ENCODE results near the gene IL17RC. TPM values are rescaled to one million over a fixed set of nuclear protein-coding genes. Genes with fewer than 3 reads are reported as not detected.

The IL17RC gene
- total RNA-seq, 3 donors from 2014 or later (not counting 1 experiment from before 2014, with no cell fraction given): 0.77 to 1.5 (median 1.2) TPM

DNA sequence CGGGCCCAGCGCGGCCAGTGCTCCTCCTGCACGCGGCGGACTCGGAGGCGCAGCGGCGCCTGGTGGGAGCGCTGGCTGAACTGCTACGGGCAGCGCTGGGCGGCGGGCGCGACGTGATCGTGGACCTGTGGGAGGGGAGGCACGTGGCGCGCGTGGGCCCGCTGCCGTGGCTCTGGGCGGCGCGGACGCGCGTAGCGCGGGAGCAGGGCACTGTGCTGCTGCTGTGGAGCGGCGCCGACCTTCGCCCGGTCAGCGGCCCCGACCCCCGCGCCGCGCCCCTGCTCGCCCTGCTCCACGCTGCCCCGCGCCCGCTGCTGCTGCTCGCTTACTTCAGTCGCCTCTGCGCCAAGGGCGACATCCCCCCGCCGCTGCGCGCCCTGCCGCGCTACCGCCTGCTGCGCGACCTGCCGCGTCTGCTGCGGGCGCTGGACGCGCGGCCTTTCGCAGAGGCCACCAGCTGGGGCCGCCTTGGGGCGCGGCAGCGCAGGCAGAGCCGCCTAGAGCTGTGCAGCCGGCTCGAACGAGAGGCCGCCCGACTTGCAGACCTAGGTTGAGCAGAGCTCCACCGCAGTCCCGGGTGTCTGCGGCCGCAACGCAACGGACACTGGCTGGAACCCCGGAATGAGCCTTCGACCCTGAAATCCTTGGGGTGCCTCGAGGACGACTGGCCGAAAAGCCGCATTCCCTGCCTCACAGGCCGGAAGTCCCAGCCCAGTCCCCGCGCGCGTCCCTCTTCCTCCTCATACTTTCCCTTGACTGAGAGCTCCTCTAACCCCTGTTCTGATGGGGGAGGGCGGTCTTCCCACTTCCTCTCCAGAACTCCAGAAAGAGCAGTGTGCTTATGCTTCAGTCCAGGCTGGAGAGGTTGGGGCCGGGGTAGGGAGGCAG is 1.4 kb upstream of the IL17RC start:
- Histone ChIP-seq H3K9me3 (ENCODE audit: control insufficient read depth, insufficient read depth, low read length) (no peaks in the 10 kb centered on the region), H3K36me3 (ENCODE audit: control insufficient read depth, insufficient read depth, low read length) (no peaks in the 10 kb centered on the region), H3K27ac (ENCODE audit: low read length) (no peak overlapping the region), H3K27me3 (ENCODE audit: control insufficient read depth, insufficient read depth, low read length) (no peaks in the 10 kb centered on the region), H3K4me1 (ENCODE audit: control insufficient read depth, insufficient read depth, low read length) (peaks cover 21% of the 10 kb centered on the region), H3K4me3 (ENCODE audit: low read length) (peak overlapping the region; percentile 35)
- H3K4me1 Mint-ChIP-seq: peaks cover 8 to 29% of the 10 kb centered on the region in 2 donors
- H3K27ac Mint-ChIP-seq: peak overlapping the region in 1 of 2 donors; percentile 56
- WGBS (ENCODE audit: insufficient coverage): 2% methylated on average over 94 of the region's 99 CpGs
- peak; percentile 29 to 56 for DNase-seq
- peak; percentile 69 to 77 (median 70) for ATAC-seq
- peak overlapping the region; percentile 81 for H3K4me3 Mint-ChIP-seq
- TF ChIP-seq, protein P1, sequence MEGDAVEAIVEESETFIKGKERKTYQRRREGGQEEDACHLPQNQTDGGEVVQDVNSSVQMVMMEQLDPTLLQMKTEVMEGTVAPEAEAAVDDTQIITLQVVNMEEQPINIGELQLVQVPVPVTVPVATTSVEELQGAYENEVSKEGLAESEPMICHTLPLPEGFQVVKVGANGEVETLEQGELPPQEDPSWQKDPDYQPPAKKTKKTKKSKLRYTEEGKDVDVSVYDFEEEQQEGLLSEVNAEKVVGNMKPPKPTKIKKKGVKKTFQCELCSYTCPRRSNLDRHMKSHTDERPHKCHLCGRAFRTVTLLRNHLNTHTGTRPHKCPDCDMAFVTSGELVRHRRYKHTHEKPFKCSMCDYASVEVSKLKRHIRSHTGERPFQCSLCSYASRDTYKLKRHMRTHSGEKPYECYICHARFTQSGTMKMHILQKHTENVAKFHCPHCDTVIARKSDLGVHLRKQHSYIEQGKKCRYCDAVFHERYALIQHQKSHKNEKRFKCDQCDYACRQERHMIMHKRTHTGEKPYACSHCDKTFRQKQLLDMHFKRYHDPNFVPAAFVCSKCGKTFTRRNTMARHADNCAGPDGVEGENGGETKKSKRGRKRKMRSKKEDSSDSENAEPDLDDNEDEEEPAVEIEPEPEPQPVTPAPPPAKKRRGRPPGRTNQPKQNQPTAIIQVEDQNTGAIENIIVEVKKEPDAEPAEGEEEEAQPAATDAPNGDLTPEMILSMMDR (IDR thresholded peaks at IDR 0.05): peak; percentile 17
- no peaks in the 10 kb centered on the region for H3K36me3 Mint-ChIP-seq
- no peaks in the 10 kb centered on the region for H3K9me3 Mint-ChIP-seq
- H3K27me3 Mint-ChIP-seq (ENCODE audit: low read depth in 2 of 2): peaks cover 0 to 2% of the 10 kb centered on the region in 2 donors
- intact Hi-C loops (cut with micrococcal nuclease): no loop called here

DNA sequence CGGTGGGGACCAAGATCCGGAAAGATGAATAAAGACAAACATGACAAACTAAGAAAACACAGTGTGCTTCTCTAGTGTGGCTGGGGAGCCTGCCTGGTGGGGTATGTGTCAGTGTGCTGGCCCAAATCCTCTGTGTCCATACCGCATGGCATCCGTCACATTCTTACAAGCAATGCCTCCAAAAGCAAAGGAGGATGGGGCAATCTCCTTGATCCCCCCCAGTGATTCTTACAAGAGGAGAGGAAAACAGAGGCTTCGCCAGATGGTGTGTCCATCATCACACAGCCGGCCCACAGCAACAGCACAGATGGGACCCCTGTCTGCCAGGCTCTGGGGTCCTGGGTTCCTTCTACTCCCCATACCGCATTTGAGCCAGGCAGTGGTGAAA is 558 bp upstream of the IL17RC start:
- Histone ChIP-seq H3K4me3 (ENCODE audit: low read length) (no peak overlapping the region), H3K4me1 (ENCODE audit: control insufficient read depth, insufficient read depth, low read length) (peaks cover 21% of the 10 kb centered on the region), H3K9me3 (ENCODE audit: control insufficient read depth, insufficient read depth, low read length) (no peaks in the 10 kb centered on the region), H3K27ac (ENCODE audit: low read length) (no peak overlapping the region), H3K27me3 (ENCODE audit: control insufficient read depth, insufficient read depth, low read length) (no peaks in the 10 kb centered on the region), H3K36me3 (ENCODE audit: control insufficient read depth, insufficient read depth, low read length) (no peaks in the 10 kb centered on the region)
- DNase-seq (no peak), ATAC-seq (no peak)
- H3K4me3 Mint-ChIP-seq: peak overlapping the region; percentile 70
- peak overlapping the region in 1 of 2 donors; percentile 56 for H3K27ac Mint-ChIP-seq
- 87% methylated on average over 6 of the region's 7 CpGs for WGBS (ENCODE audit: insufficient coverage)
- no peaks in the 10 kb centered on the region for H3K9me3 Mint-ChIP-seq
- intact Hi-C loops (cut with micrococcal nuclease): no loop called here
- peaks cover 8 to 29% of the 10 kb centered on the region in 2 donors for H3K4me1 Mint-ChIP-seq
- TF ChIP-seq, protein P1 (IDR thresholded peaks at IDR 0.05): no peak
- no peaks in the 10 kb centered on the region for H3K36me3 Mint-ChIP-seq
- peaks cover 0 to 2% of the 10 kb centered on the region in 2 donors for H3K27me3 Mint-ChIP-seq (ENCODE audit: low read depth in 2 of 2)

DNA sequence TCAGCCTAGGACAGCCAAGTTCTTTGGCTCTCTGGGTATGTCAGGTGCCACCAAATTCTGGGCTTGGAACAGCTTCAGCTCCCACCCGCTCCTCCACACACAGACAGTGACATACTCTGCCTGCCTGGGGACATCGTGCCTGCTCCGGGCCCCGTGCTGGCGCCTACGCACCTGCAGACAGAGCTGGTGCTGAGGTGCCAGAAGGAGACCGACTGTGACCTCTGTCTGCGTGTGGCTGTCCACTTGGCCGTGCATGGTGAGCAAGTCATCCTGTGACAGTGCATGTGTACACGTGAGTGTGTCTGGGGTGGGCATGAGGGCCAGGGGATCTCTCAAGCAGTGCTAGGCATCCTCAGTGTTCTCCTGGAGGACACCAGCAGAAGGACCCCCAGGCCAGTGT is 922 bp downstream of the IL17RC start:
- Mint-ChIP-seq H3K4me3 (no peak overlapping the region), H3K27me3 (ENCODE audit: low read depth in 2 of 2) (no peaks in the 10 kb centered on the region), H3K27ac (no peak overlapping the region), H3K4me1 (peaks cover 0 to 19% of the 10 kb centered on the region in 2 donors), H3K9me3 (no peaks in the 10 kb centered on the region), H3K36me3 (no peaks in the 10 kb centered on the region)
- no peaks in the 10 kb centered on the region for H3K36me3 ChIP-seq (ENCODE audit: control insufficient read depth, insufficient read depth, low read length)
- whole genome bisulfite sequencing (ENCODE audit: insufficient coverage): 97% methylated on average over 10 of the region's 10 CpGs
- no peak overlapping the region for H3K4me3 ChIP-seq (ENCODE audit: low read length)
- TF ChIP-seq, protein P1 (IDR thresholded peaks at IDR 0.05): no peak
- intact Hi-C loops (cut with micrococcal nuclease): no loop called here
- ATAC-seq (no peak), DNase-seq (no peak)
- H3K4me1 ChIP-seq (ENCODE audit: control insufficient read depth, insufficient read depth, low read length): peaks cover 21% of the 10 kb centered on the region
- H3K27me3 ChIP-seq (ENCODE audit: control insufficient read depth, insufficient read depth, low read length): no peaks in the 10 kb centered on the region
- no peaks in the 10 kb centered on the region for H3K9me3 ChIP-seq (ENCODE audit: control insufficient read depth, insufficient read depth, low read length)
- H3K27ac ChIP-seq (ENCODE audit: low read length): no peak overlapping the region

Data from natural killer cell (primary cell).